Activated CD4-positive, alpha-beta T cell treated with anti-CD3 and anti-CD28 coated beads, Interleukin-2, Interleukin-6, amounts not matched to agents 100 ng/mL and 50 ng/mL, durations not matched to agents 16 hours and 8 hours (primary cell): ENCODE measurements around the gene IGIP.

Source experiments
- DNase-seq: peaks from one replicate; pipeline ENCODE4 v3.0.0-alpha.2; 2020

The IGIP gene

DNA sequence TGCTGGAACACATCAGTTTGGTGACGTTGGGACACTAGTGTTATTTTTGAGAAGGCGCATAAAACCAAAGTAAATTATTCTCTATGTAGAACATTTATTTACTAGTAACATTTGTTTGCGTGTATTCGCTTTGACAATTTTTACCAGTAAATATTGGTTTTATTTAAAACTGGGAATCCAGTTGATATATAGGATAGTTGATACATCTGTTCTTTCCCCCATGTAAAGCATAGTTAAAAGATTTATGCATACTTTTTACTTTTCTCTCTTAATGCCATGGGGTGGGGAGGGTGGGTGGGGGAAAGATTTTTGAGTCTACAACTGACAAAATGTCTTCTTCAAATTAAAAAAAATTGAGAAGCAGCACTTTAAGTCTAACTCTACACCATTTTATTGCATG is at the start of gene IGIP:
Gene IGIP (plus strand): TSS at position 301 of the 400 bp plus-strand sequence. CDS start 2,540 bp downstream, outside the sequence.
- DNase-seq = no peak

DNA sequence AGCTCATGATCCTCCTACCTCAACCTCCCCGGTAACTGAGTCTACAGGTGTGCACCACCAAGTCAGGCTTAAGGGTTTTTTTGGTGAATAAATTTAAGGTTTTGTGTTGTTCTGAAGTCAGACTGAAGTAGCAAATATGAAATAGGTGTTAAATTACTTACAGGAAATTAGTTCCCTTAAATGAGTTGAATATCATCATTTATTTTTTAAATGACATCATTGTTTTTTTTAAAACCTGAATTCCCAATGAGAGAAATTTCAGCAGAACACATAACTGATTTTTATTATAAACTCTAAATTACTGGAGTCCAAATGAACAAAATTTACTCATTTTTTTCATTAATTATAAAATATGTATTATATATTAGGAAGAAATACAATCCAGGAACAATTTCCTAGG is 49.6 kb upstream of the IGIP start:
- DNase-seq = no peak

- no peak for DNase-seq
Observed at GRCh38 chr5:140076788-140077187, 48.9 kb upstream of the IGIP start.

DNA sequence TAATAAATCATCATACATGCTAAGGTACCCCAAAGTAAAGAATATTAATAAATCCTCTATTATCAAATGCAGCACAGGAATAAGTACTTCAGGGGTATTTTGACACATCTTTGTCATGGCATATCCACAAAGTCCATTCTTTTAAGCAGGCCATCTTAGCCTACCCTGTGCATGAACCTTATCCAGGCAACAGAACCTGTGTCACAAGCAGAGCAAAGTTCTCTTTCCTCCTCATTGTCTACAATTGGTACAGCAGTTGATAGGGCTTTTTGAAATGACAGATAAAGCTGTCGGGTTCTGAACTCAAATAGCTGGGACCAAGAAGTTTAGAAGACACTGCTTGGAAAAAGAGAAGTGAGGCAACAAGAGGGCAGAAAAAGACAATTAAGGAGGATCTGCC is 42.6 kb upstream of the IGIP start:
- no peak for DNase-seq

DNA sequence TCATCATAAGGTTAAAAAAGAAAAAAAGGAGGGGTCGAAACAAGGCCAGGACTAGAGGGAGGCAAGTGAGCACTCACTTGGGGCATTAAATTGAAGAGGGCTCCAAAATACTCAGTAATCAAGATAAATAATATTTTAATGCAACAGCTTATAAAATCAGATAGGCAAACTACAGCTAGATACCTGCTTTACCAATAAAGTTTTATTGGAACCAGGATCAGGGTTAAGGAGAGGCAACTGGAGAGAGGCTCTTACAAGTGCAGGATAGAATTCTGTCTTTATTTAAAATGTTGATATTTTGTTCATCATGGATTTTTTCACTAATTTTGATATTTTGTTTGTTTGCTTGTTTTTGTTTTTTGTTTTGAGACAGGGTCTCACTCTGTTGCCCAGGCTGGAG is 42.1 kb upstream of the IGIP start:
- DNase-seq = no peak

- no peak for DNase-seq
Observed at GRCh38 chr5:140084541-140084940, 41.2 kb upstream of the IGIP start.

GRCh38 chr5:140090251-140090650 is 35.5 kb upstream of the IGIP start:
- DNase-seq = no peak

- DNase-seq = no peak
Observed at GRCh38 chr5:140093179-140093578, 32.6 kb upstream of the IGIP start.

DNA sequence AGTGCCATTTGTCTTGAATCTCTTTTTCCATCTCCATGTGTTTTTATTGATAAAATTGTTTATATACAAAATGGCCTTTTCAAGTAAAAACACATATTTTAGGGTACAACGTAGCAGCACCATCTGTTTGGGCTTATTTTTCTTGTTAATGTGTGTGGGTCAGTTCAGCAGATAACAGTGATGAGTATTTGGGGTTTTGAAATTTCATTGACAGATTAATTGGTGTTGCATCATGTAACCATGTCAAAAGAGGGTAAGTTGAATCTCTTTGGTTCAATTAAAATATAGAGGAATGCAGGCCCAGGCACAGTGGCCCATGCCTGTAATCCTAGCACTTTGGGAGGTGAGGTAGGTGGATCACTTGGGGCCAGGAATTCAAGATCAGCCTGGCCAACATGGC is 31.9 kb upstream of the IGIP start:
- no peak for DNase-seq

GRCh38 chr5:140094889-140095288 is 30.8 kb upstream of the IGIP start:
- no peak for DNase-seq

- no peak for DNase-seq
Observed at GRCh38 chr5:140101179-140101578, 24.6 kb upstream of the IGIP start.

DNA sequence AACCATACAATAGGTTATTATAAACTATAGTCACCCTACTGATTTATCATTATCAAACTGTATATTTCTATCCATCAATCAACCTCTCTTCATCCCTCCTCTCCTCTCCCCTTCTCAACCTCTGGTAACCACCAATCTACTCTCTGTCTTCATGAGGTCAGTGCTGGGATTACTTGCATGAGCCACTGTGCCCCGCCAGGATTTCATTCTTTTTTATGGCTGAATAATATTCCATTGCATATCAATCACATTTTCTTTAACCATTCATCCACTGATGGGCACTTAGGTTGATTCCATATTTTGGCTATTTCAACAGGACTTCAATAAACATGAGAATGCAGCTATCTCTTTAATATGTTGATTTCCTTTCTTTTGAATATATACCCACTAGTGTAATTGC is 22.6 kb upstream of the IGIP start:
- DNase-seq = no peak

DNA sequence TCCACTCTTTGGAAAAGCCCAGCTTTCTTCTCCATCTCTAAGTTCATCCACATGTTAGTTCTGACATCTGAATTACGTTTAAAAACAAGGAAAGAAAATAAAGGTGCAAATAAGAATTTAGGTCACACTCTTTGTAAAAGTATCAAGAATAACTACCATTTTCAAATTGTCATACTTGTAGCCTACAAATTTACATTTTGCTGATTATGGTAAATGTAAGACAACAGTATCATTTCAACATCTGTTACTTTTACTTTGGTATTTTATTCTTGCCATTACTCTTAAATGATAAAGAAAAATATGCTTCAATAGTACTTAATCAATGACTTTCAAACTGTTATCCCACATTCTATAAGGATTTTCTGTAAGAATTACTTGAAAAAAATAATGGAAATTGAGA is 21.6 kb upstream of the IGIP start:
- no peak for DNase-seq

DNA sequence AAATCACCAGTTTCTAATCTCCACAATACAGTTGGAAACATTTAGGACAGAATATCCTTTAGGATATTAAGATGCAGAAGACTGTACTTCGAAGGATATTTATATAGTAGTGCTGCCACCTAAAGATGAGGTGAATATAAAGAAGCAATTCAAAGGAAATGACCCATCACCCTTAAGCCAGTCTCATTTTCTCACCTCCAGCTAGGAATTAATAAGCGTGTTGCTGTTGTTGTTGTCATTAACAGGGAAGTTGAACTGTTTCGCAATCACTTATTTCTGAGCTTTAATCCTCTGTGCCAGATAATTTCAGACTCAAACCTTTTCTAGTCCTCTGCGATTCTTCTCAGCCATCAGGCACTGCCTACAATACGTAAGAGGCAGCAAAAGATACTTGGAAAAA is 19.6 kb upstream of the IGIP start:
- DNase-seq = peak; percentile 15

DNA sequence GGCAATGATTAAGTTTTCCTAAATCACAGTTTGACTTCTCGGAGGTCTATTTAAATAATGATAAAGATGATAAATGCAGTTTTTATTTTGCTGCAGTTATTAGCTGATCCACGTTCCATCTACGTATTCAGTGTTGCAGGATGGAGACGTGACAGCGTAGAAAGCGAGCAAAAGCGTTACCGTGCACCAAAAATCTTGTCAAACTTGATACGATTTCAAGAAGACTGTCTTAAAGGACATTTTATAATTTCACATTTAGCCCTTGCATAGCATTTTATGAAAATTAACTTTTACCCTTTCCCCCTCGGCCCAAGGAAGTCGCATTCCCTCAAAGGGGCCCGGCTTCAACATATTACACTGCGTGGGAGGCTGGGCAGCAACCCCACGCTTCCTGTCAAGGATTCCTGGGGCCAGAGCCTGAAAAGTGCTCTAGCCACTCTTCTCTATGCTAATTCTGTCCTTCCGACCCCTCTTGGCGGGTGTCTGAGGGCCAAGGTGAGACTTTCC is 18.9 kb upstream of the IGIP start:
- no peak for DNase-seq

GRCh38 chr5:140107312-140108092 is 18.2 kb upstream of the IGIP start:
- peak; percentile 95 for DNase-seq

- DNase-seq = peak; percentile 28
Observed at GRCh38 chr5:140108093-140109017, 17.4 kb upstream of the IGIP start.

GRCh38 chr5:140109018-140109758 is 16.5 kb upstream of the IGIP start:
- no peak for DNase-seq

DNA sequence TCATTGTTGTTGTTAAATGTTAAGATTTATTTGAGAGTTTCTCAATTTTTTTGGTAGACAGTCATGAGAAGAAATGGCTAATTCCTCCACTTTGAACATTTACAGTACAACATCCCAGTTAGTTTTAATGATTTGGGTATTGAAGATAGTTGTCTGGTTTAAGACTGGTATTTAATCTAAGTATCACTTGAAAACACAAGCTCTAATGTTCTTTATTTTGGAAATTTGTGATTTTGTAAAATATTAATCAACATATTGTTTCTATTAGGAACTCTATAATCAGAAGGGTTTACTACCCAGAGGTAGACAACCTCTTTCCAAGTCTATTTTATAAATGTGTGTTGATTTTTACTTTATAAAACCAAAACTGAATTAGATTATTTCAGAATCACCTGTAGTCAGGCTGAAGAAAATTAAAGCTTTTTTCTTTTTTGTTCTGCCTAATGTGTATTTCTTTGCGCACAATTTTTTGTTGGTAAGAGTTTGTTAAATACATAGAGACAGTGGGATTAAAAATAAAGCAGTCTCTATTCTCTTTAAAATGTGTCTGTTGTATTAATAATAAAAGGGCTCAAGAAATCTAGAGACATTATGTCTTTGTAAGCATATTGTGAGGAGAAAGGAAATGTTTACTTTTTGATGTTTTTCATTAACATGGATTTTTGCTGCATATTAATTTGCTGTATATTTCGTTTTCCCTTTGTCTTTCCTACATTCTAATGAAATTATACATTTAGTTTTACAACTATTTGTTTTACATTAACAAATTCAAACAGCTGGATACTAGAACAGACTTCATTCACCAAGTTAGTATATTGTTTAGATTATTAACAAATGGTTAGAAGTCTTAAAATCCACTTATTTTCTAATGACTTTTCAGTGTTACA is 15.7 kb upstream of the IGIP start:
- DNase-seq = no peak

DNA sequence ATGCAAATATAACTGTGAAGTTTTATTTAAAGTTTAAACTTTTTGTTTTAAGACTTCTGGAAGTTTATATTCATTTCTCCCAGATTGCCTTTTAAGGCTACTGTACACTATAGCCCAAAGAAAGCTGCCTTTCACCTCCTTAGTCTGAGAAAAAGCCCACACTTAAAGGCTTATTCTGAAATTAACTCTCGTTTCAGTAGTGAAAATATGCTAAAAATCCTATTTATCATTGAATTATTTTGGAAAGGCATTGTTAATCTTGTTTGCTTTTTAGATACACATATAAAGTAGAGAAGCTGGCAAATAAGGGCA is 15.1 kb upstream of the IGIP start:
- no peak for DNase-seq

- no peak for DNase-seq
Observed at GRCh38 chr5:140111011-140111858, 14.5 kb upstream of the IGIP start.
